GM19193 (cell line): ENCODE results near the gene APMAP.

Experiments used
- POLR2A ChIP-seq: IDR thresholded peaks from 4 replicates; pipeline ENCODE4 v1.6.1; 2011; ENCODE audit not compliant: insufficient read depth, insufficient read length; ENCODE audit errors: extremely low read depth

APMAP gene

DNA sequence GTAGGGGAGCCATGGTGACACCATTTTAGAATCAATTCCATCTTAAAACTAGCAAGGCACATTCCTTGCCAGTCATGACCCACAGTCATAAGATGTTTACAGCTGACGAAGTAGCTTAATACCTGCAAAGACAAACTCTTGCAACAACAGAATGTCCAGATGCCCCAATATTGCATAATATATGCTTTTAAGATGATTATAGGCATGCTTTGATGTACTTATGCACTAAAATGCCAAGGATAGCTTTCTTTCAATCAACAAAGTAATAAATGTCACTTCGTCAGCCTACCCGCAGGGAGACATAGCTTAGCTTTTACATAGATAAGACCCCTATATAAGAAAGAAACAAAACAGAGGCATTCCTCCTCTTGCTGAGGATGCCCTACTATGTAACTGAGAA is 38.7 kb upstream of the APMAP start:
- TF ChIP-seq POLR2A = no peak

GRCh38 chr20:25030649-25031207 is 38.2 kb upstream of the APMAP start:
- no peak for TF ChIP-seq POLR2A

DNA sequence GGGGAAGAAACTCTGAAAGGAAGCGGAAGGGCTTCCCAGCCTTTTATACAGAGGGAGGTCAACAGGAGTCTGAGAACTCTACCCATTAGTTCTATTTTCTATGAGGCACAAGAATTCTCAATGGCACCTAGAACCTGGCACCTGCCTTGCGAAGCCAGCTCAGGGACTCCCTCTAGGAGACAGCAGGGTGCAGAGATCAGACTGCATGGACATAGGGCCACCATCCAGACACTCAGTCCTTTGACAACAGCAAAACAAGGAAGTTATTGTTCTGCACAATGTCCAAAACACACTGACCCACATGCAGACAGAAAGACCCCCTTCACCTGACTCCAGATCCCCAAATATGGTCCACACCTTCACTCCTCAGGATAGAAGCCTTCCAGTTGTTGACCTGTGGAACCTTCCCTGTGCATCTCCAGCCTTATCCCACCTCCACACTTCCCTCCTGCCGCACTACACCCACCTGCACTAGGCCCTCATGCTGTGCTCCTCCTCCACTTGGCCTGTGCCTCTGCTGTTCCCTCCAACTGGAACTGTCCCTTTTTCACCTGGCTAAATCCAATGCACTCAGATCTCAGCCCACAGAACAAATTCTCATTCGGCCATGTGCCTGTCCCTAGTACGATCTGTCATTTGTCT is 37.6 kb upstream of the APMAP start:
- TF ChIP-seq POLR2A = no peak

- no peak for TF ChIP-seq POLR2A
Measured at GRCh38 chr20:25025986-25026605, 33.5 kb upstream of the APMAP start.

DNA sequence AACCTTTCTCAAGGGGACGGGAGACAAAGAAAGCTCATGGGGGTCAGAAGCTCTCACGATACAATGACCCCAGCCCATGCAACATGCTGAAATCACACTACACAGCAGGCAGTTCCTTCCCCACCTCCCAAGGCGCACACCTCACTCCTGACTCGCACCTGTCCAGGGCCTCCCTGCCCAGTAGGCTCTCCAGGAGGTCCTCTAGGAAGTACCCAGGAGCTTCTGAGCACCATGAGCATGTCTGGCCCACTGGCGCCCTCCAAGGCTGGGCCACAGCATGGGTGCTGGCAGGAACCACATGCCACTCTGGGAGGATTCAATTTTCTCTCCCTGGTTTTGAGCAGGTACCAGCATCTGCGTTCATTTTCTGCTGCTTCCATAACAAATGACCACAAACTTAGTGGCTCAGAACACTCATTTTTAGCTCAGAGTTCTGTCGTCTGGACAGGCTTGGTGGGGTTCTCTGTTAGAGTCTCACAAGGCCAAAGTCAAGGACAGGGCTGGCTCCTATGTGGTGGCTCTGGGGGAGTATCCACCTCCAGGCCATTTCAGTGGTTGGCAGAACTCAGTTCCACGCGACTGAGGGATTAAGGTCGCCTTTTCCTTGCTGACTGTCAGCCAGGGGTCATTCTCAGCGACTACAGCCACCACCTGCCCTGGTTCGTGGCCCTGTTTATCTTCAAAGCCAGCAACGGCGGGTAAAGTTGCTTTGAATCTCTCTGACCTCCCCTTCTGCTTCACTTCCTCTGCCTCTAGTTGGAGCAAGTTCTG is 32.7 kb upstream of the APMAP start:
- no peak for TF ChIP-seq POLR2A

GRCh38 chr20:25024171-25024570 is 31.6 kb upstream of the APMAP start:
- TF ChIP-seq POLR2A = no peak

- no peak for TF ChIP-seq POLR2A
Measured at GRCh38 chr20:25023356-25023755, 30.8 kb upstream of the APMAP start.

GRCh38 chr20:25022680-25023079 is 30.1 kb upstream of the APMAP start:
- no peak for TF ChIP-seq POLR2A

- TF ChIP-seq POLR2A = no peak
Measured at GRCh38 chr20:25021336-25021735, 28.8 kb upstream of the APMAP start.

GRCh38 chr20:25020901-25021301 is 28.4 kb upstream of the APMAP start:
- no peak for TF ChIP-seq POLR2A

DNA sequence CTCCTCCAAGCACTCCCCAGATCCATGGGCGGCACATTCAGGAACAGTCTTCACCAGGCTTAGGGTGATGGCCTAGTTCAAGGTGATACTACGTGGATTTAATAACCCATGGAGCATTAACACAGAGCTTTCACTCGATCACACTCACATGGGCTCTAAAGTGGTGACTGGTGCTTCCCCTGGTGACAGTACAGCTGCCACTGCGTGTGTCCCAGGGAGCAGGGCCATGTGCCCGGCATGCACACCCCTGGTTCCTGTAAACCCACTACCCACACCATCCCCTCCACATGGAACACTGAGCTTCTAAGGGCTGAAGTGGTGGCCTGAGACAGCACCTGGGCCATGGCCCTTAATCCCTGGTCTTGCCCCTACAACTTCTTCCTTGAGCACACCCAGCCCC is 27.8 kb upstream of the APMAP start:
- no peak for TF ChIP-seq POLR2A

DNA sequence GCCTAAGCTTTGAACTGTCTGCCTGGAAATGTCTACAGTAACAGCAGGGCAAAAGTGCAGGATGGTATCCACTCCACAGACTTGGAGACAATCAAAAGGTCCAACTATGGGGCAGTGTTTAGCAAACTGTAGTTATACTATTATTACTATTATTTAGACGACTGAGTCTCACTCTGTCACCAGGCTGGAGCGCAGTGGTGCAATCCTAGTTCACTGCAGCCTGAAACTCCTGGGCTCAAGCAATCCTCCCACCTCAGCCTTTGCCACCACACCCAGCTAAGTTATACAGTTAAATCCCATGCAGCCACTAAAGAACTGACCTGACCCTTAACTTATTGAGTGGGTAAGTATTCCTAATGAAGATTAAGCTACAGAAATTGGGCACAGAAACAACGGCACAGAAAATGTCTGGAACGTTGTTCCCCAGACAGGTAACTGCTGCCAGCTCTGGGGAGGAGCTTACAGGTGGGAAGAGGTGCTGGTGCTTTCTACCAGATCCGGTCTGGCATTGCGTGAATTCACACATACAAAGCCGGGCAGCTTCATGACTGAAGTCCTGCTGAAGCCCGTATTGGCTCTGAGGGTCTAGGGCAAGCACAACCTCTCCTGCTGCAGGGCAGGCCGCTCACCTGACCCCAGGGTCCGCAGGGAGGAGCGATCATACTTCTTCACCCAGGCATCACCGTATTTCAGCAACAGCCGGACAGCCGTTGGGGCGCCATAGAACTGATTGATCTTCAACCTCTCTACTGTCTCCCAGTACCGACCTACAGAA is 27.0 kb upstream of the APMAP start:
- TF ChIP-seq POLR2A = no peak

DNA sequence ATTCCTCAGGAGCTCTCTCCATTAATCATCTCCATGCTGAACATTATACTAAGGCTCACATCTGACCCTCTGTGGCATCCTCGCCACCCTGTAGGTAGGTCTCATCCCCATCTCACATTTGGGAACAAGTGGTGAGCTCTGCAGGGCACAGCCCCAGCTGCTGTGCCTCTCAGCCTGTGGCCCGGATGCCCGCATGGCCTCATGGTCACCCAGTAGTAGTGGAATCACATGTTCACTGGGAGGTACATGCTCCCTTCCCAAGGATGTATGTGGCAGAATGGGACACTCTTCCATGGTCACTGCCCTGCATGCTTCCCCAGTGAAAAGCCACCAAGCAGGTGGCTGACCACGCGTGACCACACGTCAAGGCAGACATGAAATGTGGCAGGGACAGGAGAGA is 26.3 kb upstream of the APMAP start:
- no peak for TF ChIP-seq POLR2A

GRCh38 chr20:25018425-25018824 is 25.9 kb upstream of the APMAP start:
- no peak for TF ChIP-seq POLR2A

DNA sequence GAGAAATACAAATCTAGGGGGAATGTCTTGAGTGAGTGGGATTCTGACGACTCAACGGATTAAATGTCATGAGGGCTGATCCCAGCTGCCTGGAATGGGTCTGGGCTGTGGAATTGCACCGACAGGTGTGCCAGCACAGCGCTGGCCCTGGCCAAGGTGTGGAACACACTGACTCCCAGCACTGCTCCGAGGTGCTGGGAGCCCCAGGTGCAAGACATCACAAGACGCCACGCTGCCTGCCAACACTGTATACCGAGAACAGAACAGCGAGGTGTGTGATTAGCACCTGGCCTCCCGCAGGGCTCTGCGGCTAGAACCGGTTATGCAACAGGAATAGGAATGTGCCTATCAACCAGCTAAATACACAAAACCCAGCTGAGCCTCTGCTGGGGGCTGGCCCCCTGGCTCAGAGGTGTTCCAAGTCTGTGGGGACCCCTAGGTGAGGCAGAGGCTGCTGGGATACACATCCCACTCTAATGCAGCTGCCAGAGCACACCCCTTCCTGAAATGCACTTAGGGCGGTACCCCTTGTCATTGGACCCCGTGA is 24.8 kb upstream of the APMAP start:
- no peak for TF ChIP-seq POLR2A
